MCF 10A (cell line): ENCODE measurements around the gene OR56A5. TPM values are rescaled to one million over a fixed set of nuclear protein-coding genes. Genes with fewer than 3 reads are reported as not detected.

Experiments used
- BruUV-seq: library from RNA; stranded (reverse); fragments of 400-500 nt; replicated peaks from 2 replicates; lab custom pipeline; 2021; lab: Mats Ljungman, UMichigan
- CTCF ChIA-PET: fragments of 300-600 bp; sonication (Branson Sonifier 250); formaldehyde crosslinking; extraction: SDS; loops from one replicate; lab custom pipeline; 2021; ENCODE audit warnings: antibody characterized with exemption, inconsistent platforms; lab: Yijun Ruan, JAX
- POLR2A ChIA-PET: fragments of 300-600, 350-650 bp; sonication (Branson Sonifier 250); formaldehyde crosslinking; extraction: SDS; loops from one replicate; lab custom pipeline; 2020; ENCODE audit warnings: antibody characterized with exemption, inconsistent platforms; lab: Yijun Ruan, JAX
- DNase-seq: peaks from one replicate; pipeline ENCODE4 v3.0.0-alpha.2; 2018; ENCODE audit not compliant: unreplicated experiment
- H3K27ac Mint-ChIP-seq: one replicate; pipeline ENCODE4 v1.8.0; 2022; ENCODE audit warnings: mild to moderate bottlenecking, low read depth, mixed read lengths; ENCODE audit not compliant: unreplicated experiment
- H3K27me3 Mint-ChIP-seq: one replicate; pipeline ENCODE4 v1.8.0; 2022; ENCODE audit warnings: mixed read lengths; ENCODE audit not compliant: insufficient read depth, unreplicated experiment
- H3K36me3 Mint-ChIP-seq: one replicate; pipeline ENCODE4 v1.8.0; 2022; ENCODE audit warnings: mild to moderate bottlenecking, moderate library complexity, mixed read lengths; ENCODE audit not compliant: insufficient read depth, unreplicated experiment
- H3K4me1 Mint-ChIP-seq: one replicate; pipeline ENCODE4 v1.8.0; 2022; ENCODE audit warnings: mixed read lengths; ENCODE audit not compliant: insufficient read depth, unreplicated experiment
- H3K4me3 Mint-ChIP-seq: one replicate; pipeline ENCODE4 v1.8.0; 2022; ENCODE audit warnings: mild to moderate bottlenecking, moderate library complexity, mixed read lengths; ENCODE audit not compliant: unreplicated experiment
- H3K9me3 Mint-ChIP-seq: one replicate; pipeline ENCODE4 v1.8.0; 2022; ENCODE audit warnings: mixed read lengths; ENCODE audit not compliant: unreplicated experiment
- intact Hi-C: fragments of 100-400 bp; cut with micrococcal nuclease; formaldehyde crosslinking; loops from 2 replicates; pipeline ENCODE4 v1.14.1; 2022
- total RNA-seq: library from RNA; stranded (reverse); gene quantifications from 2 replicates; pipeline ENCODE4 v1.2.3, GENCODE V29; 2022
- TF ChIP-seq, protein P1 (sequence below): fragments of 200-600 bp; IDR thresholded peaks from one replicate; pipeline ENCODE4 v1.8.0; 2022; ENCODE audit warnings: antibody characterized with exemption, mild to moderate bottlenecking; ENCODE audit not compliant: unreplicated experiment

The OR56A5 gene
- total RNA-seq, 1 experiment from 2014 or later, result not detected

DNA sequence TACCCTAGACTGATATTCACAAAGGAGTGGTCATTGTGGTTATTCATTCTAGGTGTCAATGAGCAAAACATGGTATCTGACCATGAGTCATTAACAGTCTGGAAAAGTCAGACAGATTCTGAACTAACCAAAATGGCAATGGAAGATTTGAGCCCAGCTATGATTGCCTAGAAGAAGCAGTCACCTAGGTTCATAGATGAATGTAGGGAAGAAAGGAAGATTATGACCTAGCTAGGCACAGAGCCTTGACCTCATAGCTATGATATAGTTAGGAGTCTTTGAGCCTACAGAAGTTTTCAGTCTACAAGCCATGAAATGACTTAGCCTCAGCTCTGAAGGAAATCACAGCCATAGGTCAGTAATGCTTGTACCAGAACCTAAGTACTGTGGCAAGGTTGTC lies 38.1 kb upstream of the OR56A5 start:
- Mint-ChIP-seq H3K9me3 (no peaks in the 10 kb centered on the region), H3K4me3 (no peak overlapping the region), H3K27me3 (peaks cover 68% of the 10 kb centered on the region), H3K27ac (no peak overlapping the region), H3K4me1 (no peaks in the 10 kb centered on the region), H3K36me3 (no peaks in the 10 kb centered on the region)
- BruUV-seq, result no TSS peak
- TF ChIP-seq, protein P1, sequence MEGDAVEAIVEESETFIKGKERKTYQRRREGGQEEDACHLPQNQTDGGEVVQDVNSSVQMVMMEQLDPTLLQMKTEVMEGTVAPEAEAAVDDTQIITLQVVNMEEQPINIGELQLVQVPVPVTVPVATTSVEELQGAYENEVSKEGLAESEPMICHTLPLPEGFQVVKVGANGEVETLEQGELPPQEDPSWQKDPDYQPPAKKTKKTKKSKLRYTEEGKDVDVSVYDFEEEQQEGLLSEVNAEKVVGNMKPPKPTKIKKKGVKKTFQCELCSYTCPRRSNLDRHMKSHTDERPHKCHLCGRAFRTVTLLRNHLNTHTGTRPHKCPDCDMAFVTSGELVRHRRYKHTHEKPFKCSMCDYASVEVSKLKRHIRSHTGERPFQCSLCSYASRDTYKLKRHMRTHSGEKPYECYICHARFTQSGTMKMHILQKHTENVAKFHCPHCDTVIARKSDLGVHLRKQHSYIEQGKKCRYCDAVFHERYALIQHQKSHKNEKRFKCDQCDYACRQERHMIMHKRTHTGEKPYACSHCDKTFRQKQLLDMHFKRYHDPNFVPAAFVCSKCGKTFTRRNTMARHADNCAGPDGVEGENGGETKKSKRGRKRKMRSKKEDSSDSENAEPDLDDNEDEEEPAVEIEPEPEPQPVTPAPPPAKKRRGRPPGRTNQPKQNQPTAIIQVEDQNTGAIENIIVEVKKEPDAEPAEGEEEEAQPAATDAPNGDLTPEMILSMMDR, result no peak
- ChIA-PET POLR2A (no interaction called here), CTCF (interaction anchor here (0.9 kb wide), 2 partner anchors 17 to 372 kb away, joined by 3 read pairs; no protein-coding TSS in a partner anchor)
- no peak for DNase-seq
- intact Hi-C loops, result no loop called here

DNA sequence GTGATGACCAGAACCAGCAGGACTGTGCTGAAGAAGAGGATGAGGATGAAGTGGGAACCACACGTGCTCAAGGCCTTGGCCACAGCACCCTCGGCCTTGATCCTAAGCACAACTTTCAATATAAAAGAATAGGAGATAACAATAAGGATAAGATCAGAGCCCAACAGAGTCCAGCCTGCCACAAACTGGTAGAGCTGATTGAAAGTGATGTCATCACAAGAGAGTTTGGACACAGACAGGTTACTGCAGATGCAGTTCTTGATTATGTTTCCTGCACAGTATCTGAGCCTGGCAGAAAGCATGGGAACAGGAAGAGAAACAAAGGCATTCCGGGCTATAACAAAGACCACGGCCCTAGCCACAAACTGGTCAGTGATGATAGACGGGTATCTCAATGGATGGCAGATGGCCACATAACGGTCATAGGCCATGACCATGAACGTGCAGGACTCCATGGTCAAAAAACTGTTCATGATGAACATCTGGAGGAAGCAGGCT lies 34.0 kb upstream of the OR56A5 start:
- CTCF ChIA-PET, result interaction anchor here (1.3 kb wide), 1 partner anchor 10 kb away, joined by 4 read pairs; no protein-coding TSS in a partner anchor
- Mint-ChIP-seq H3K4me3 (no peak overlapping the region), H3K27ac (no peak overlapping the region), H3K9me3 (no peaks in the 10 kb centered on the region), H3K36me3 (no peaks in the 10 kb centered on the region), H3K4me1 (no peaks in the 10 kb centered on the region), H3K27me3 (peaks cover 39% of the 10 kb centered on the region)
- intact Hi-C loops, result no loop called here
- no peak for DNase-seq
- no TSS peak for BruUV-seq
- TF ChIP-seq, protein P1, result no peak
- POLR2A ChIA-PET, result no interaction called here

DNA sequence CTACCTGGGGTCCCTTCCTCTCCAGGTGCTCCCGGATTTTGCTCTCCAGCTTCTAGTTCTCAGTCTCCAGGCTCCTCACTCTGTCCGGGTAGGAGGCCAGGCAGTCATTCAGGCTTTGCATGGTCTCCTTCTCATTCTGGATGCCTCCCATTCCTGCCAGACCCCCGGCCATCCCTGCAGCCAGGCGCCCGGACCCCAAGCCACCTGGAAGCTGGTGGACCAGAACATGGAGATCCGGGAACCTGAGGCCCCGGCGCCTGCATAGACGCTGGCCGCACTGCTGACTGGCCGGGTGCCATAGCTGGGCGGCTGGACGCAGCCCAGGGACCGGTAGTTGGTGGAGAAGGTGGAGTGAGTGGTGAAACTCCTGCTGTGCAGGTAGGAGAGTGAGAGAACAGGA lies 26.5 kb upstream of the OR56A5 start:
- Mint-ChIP-seq H3K36me3 (no peaks in the 10 kb centered on the region), H3K27ac (no peak overlapping the region), H3K4me3 (no peak overlapping the region), H3K9me3 (no peaks in the 10 kb centered on the region), H3K4me1 (no peaks in the 10 kb centered on the region), H3K27me3 (no peaks in the 10 kb centered on the region)
- DNase-seq, result no peak
- ChIA-PET POLR2A (interaction anchor here (0.5 kb wide), 1 partner anchor 625 kb away, joined by 4 read pairs; the partner anchor contains the start of gene TPP1), CTCF (interaction anchor here (0.6 to 2.2 kb wide), 5 partner anchors 8 to 368 kb away, joined by 3 to 10 read pairs (median 4); no protein-coding TSS in a partner anchor)
- BruUV-seq, result no TSS peak
- TF ChIP-seq, protein P1, result no peak
- intact Hi-C loops, result no loop called here

DNA sequence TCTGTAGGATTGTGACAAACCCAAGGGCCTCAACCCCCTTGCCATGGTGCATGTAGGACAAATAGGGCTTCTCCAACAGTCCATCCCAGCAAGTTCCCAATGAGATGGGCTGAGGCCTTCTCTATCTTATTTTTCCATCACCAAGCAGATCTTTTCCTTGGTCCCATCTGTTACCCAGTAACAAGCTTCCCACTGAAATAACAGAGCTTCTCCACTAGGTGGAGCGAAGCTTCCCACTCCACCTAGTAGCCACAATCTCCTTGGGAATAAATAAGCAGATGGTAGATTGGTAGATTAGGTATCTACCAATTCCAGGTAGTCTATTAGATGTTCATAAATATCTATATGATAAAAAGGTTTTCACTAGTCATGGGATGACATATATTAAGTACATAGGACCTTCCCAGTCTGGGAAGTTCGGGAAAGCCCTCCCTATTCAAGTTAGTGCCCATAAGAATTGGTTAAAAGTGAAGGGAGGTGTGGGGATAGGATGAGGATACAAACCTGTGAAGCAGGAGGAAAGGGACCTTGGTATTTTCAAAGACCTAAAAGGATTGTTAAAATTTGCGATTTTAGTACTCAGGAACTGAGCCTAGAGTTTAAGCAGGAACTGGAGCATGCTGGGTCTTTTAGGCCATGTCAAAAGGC lies 24.4 kb upstream of the OR56A5 start:
- BruUV-seq, result no TSS peak
- ChIA-PET POLR2A (interaction anchor here (0.6 kb wide), 1 partner anchor 347 kb away, joined by 3 read pairs; no protein-coding TSS in a partner anchor), CTCF (interaction anchor here (0.5 to 3.1 kb wide), 14 partner anchors 11 to 1449 kb away, joined by 3 to 16 read pairs (median 4); no protein-coding TSS in a partner anchor)
- no peaks in the 10 kb centered on the region for H3K9me3 Mint-ChIP-seq
- intact Hi-C loops, result no loop called here
- H3K4me1 Mint-ChIP-seq, result no peaks in the 10 kb centered on the region
- H3K27ac Mint-ChIP-seq, result no peak overlapping the region
- TF ChIP-seq, protein P1, result peak; percentile 31
- H3K36me3 Mint-ChIP-seq, result no peaks in the 10 kb centered on the region
- DNase-seq, result peak; percentile 32
- no peak overlapping the region for H3K4me3 Mint-ChIP-seq
- no peaks in the 10 kb centered on the region for H3K27me3 Mint-ChIP-seq
